Breast epithelium (tissue), 4 donors: ENCODE measurements around the gene KMT5C. TPM values are rescaled to one million over a fixed set of nuclear protein-coding genes. Genes with fewer than 3 reads are reported as not detected.

Experiments used
- DNase-seq, 2 donors: peaks; one replicate each; pipeline ENCODE4 v3.0.0-alpha.2; 2019; ENCODE audit warnings: low spot score in 2 of 2
- H3K27ac ChIP-seq, 2 donors: fragments of 200-600 bp; sonication (generic) in 1 of 2; one replicate each; pipeline ENCODE4 v1.5.1; 2016 to 2019; ENCODE audit warnings: mild to moderate bottlenecking in 1 of 2
- H3K27me3 ChIP-seq, 2 donors: fragments of 200-600 bp; sonication (generic) in 1 of 2; one replicate each; pipeline versions ENCODE4 v1.5.1 to v1.6.0; 2017 to 2019; ENCODE audit warnings: control low read depth in 1 of 2, mild to moderate bottlenecking in 1 of 2
- H3K36me3 ChIP-seq: fragments of 200-600 bp; one replicate; pipeline ENCODE4 v1.5.1; 2019
- H3K4me1 ChIP-seq, 2 donors: fragments of 200-600 bp; sonication (generic); one replicate each; pipeline ENCODE4 v1.5.1; 2016 to 2019; ENCODE audit warnings: control low read depth in 1 of 2
- H3K4me3 ChIP-seq, 3 donors: fragments of 200-600 bp; sonication (generic); 1 replicate in 2 of 3; 2 replicates in 1 of 3; pipeline ENCODE4 v1.5.1; 2016 to 2019; ENCODE audit warnings: mild to moderate bottlenecking in 3 of 3, moderate library complexity in 2 of 3
- H3K9me3 ChIP-seq, 2 donors: fragments of 200-600 bp; sonication (generic) in 1 of 2; one replicate each; pipeline ENCODE4 v1.5.1; 2016 to 2019; ENCODE audit warnings: control low read depth in 1 of 2
- POLR2A ChIP-seq: fragments of 450-650 bp; IDR thresholded peaks from one replicate; pipeline ENCODE4 v1.6.1; 2016; ENCODE audit warnings: antibody characterized with exemption, mild to moderate bottlenecking, moderate library complexity
- POLR2AphosphoS5 ChIP-seq, 3 donors: sonication (generic); formaldehyde crosslinking; IDR thresholded peaks; one replicate each; pipeline ENCODE4 v1.6.1; 2017; ENCODE audit warnings: antibody characterized with exemption in 3 of 3
- intact Hi-C: fragments of 100-400 bp; cut with DNase I; formaldehyde crosslinking; loops from one replicate; pipeline ENCODE4 v1.15.1; 2023; ENCODE audit warnings: low total_unique reads
- total RNA-seq, 3 donors: library from RNA; depleted of rRNA; stranded (reverse); fragments of >200 nt; gene quantifications; one replicate each; pipeline ENCODE4 v1.1.0, GENCODE V29; 2016
- TF ChIP-seq, protein P1 (sequence below), 3 donors: fragments of 450-650 bp; IDR thresholded peaks; one replicate each; pipeline ENCODE4 v1.5.1; 2016 to 2017; ENCODE audit warnings: antibody characterized with exemption in 3 of 3, mild to moderate bottlenecking in 3 of 3, moderate library complexity in 3 of 3

The KMT5C gene
- total RNA-seq, 3 donors from 2014 or later: 6.1 to 20.8 (median 18.4) TPM

DNA sequence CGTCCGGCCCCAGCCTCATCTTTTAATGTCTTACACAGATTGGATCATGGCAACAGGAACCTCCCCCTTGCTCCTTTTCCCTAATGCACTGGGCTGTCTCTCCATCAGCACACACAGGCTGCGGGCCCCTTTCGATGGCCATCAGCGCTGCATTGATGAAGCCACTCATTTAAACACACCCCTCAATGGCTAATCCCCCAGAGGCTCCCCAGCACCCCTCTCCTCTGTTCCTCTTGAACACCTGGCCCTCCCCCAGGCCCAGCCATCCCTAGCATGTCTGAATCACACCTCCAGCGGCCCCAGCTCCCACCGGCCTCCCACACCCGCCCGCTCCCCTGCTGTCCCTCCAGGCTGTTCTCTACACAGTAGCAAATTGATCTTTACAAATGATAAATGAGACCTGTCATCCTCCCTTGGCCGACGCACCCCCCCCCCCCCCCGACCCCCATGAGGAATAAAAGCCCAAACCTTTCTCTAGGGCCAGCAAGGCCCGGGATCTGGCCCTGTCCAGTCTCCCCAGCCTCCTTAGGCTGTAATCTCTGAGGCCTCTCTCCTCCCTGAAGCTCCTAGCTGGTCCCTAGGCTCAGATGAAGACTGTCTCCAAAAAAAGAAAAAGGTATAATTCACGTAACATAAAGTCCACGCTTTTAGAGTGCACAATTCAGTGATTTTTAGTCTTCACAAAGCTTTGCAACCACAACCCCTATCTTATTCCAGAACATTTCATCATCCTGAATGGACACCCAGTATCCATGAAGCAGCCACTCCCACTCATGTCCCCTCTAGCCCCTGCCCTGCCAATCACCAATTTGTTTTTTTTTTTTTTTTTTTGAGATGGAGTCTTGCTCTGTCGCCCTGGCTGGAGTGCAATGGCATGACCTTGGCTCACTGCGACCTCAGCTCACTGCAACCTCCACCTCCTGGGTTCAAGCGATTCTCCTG lies 53.4 kb downstream of the KMT5C start:
- H3K27ac ChIP-seq: no peak overlapping the region

More for the DNA sequence above, 53.4 kb downstream of the KMT5C start:
- H3K4me3 ChIP-seq: no peak overlapping the region
- no peaks in the 10 kb centered on the region for H3K9me3 ChIP-seq
- TF ChIP-seq POLR2A (no peak), POLR2AphosphoS5 (IDR thresholded peaks at IDR 0.05) (no peak)
- TF ChIP-seq, protein P1, sequence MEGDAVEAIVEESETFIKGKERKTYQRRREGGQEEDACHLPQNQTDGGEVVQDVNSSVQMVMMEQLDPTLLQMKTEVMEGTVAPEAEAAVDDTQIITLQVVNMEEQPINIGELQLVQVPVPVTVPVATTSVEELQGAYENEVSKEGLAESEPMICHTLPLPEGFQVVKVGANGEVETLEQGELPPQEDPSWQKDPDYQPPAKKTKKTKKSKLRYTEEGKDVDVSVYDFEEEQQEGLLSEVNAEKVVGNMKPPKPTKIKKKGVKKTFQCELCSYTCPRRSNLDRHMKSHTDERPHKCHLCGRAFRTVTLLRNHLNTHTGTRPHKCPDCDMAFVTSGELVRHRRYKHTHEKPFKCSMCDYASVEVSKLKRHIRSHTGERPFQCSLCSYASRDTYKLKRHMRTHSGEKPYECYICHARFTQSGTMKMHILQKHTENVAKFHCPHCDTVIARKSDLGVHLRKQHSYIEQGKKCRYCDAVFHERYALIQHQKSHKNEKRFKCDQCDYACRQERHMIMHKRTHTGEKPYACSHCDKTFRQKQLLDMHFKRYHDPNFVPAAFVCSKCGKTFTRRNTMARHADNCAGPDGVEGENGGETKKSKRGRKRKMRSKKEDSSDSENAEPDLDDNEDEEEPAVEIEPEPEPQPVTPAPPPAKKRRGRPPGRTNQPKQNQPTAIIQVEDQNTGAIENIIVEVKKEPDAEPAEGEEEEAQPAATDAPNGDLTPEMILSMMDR (IDR thresholded peaks at IDR 0.05): no peak
- no peak for DNase-seq
- H3K4me1 ChIP-seq: peaks cover 5 to 6% of the 10 kb centered on the region in 2 donors
- H3K27me3 ChIP-seq: no peaks in the 10 kb centered on the region
- intact Hi-C loops: no loop called here
- no peaks in the 10 kb centered on the region for H3K36me3 ChIP-seq

Other genes starting within 250 kb of the KMT5C start
- 100 to 1,000 TPM in 1 of 3 donors, 10 to 100 TPM in 2; 68.3 to 148 (median 91.7) TPM for gene PPP1R12C, start 222.2 kb upstream of the KMT5C start, total RNA-seq
- 1 to 10 TPM in 2 of 3 donors, not detected in 1; 3.7 to 7.2 TPM for gene TNNT1, start 190.7 kb upstream of the KMT5C start, total RNA-seq
- gene TNNI3, start 182.1 kb upstream of the KMT5C start, total RNA-seq: 1 to 10 TPM in 1 of 3 donors, not detected in 2; 2.6 TPM
- gene DNAAF3, start 173.3 kb upstream of the KMT5C start, total RNA-seq: 1 to 10 TPM in 2 of 3 donors, not detected in 1; 4.7 to 4.9 TPM
- under 1 TPM in 1 of 3 donors, not detected in 2; under 0.01 TPM for gene SYT5, start 159.6 kb upstream of the KMT5C start, total RNA-seq
- gene PTPRH, start 130.4 kb upstream of the KMT5C start, total RNA-seq: 10 to 100 TPM in 1 of 3 donors, 1 to 10 TPM in 1, under 1 TPM in 1; 0.73 to 10.2 (median 2.1) TPM
- gene TMEM86B, start 111.1 kb upstream of the KMT5C start, total RNA-seq: 1 to 10 TPM in 2 of 3 donors, under 1 TPM in 1; 0.80 to 3.6 (median 1.6) TPM
- gene PPP6R1, start 80.9 kb upstream of the KMT5C start, total RNA-seq: 10 to 100 TPM; 23.8 to 31.5 (median 28.2) TPM
- gene HSPBP1, start 59.8 kb upstream of the KMT5C start, total RNA-seq: 10 to 100 TPM; 13.3 to 36.1 (median 32.6) TPM
- gene BRSK1, start 55.9 kb upstream of the KMT5C start, total RNA-seq: 1 to 10 TPM in 2 of 3 donors, not detected in 1; 2.5 to 4.6 TPM
- gene TMEM150B, start 14.5 kb upstream of the KMT5C start, total RNA-seq: 10 to 100 TPM in 1 of 3 donors, 1 to 10 TPM in 2; 1.6 to 11.8 (median 3.1) TPM
- gene COX6B2, start 14.8 kb downstream of the KMT5C start, total RNA-seq: 1 to 10 TPM in 1 of 3 donors, under 1 TPM in 1, not detected in 1; 0.73 to 1.3 TPM
- not detected for gene GARIN5B, start 23.4 kb downstream of the KMT5C start, total RNA-seq
- 1 to 10 TPM in 1 of 3 donors, under 1 TPM in 1, not detected in 1; 0.29 to 1.3 TPM for gene IL11, start 30.6 kb downstream of the KMT5C start, total RNA-seq
- not detected for gene TMEM190, start 37.0 kb downstream of the KMT5C start, total RNA-seq
- gene TMEM238, start 44.4 kb downstream of the KMT5C start, total RNA-seq: 10 to 100 TPM in 1 of 3 donors, 1 to 10 TPM in 2; 4.5 to 12.7 (median 9.8) TPM
- 100 to 1,000 TPM; 462 to 673 (median 471) TPM for gene RPL28, start 46.1 kb downstream of the KMT5C start, total RNA-seq
- gene UBE2S, start 67.9 kb downstream of the KMT5C start, total RNA-seq: 1 to 10 TPM; 7.2 to 9.0 (median 8.9) TPM
- gene SHISA7, start 103.4 kb downstream of the KMT5C start, total RNA-seq: under 1 TPM in 1 of 3 donors, not detected in 2; 0.29 TPM
- 10 to 100 TPM; 42.7 to 71.5 (median 57.0) TPM for gene ISOC2, start 121.8 kb downstream of the KMT5C start, total RNA-seq
- gene C19orf85, start 124.9 kb downstream of the KMT5C start, total RNA-seq: not detected
- gene ZNF628, start 136.7 kb downstream of the KMT5C start, total RNA-seq: 1 to 10 TPM; 2.1 to 4.4 (median 4.3) TPM
- 10 to 100 TPM in 2 of 3 donors, 1 to 10 TPM in 1; 1.9 to 11.3 (median 10.8) TPM for gene NAT14, start 145.3 kb downstream of the KMT5C start, total RNA-seq
- 1 to 10 TPM; 3.6 to 7.2 (median 3.8) TPM for gene SSC5D, start 148.6 kb downstream of the KMT5C start, total RNA-seq
- gene SBK2, start 197.3 kb downstream of the KMT5C start, total RNA-seq: not detected
- 1 to 10 TPM in 1 of 3 donors, not detected in 2; 1.3 TPM for gene SBK3, start 205.7 kb downstream of the KMT5C start, total RNA-seq
- 1 to 10 TPM; 1.6 to 2.3 (median 1.6) TPM for gene ZNF579, start 241.0 kb downstream of the KMT5C start, total RNA-seq